Hepatocyte (in vitro differentiated cells): Measurements from ENCODE around the gene CD3E.

Experiments
- EZH2 ChIP-seq: fragments of 200-600 bp; sonication (generic); IDR thresholded peaks from 2 replicates; pipeline ENCODE4 v1.6.1; 2016; ENCODE audit warnings: antibody characterized with exemption, mild to moderate bottlenecking, borderline replicate concordance
- TF ChIP-seq, protein P1 (sequence below): fragments of 200-600 bp; sonication (generic); IDR thresholded peaks from 2 replicates; pipeline ENCODE4 v1.5.1; 2016; ENCODE audit warnings: antibody characterized with exemption, mild to moderate bottlenecking; ENCODE audit not compliant: poor library complexity

- TF ChIP-seq EZH2: no peak
- TF ChIP-seq, protein P1, sequence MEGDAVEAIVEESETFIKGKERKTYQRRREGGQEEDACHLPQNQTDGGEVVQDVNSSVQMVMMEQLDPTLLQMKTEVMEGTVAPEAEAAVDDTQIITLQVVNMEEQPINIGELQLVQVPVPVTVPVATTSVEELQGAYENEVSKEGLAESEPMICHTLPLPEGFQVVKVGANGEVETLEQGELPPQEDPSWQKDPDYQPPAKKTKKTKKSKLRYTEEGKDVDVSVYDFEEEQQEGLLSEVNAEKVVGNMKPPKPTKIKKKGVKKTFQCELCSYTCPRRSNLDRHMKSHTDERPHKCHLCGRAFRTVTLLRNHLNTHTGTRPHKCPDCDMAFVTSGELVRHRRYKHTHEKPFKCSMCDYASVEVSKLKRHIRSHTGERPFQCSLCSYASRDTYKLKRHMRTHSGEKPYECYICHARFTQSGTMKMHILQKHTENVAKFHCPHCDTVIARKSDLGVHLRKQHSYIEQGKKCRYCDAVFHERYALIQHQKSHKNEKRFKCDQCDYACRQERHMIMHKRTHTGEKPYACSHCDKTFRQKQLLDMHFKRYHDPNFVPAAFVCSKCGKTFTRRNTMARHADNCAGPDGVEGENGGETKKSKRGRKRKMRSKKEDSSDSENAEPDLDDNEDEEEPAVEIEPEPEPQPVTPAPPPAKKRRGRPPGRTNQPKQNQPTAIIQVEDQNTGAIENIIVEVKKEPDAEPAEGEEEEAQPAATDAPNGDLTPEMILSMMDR: no peak
Measured at GRCh38 chr11:118358071-118358470, 53.5 kb downstream of the CD3E start.
